ENCODE data around the gene DDX1. TPM values are rescaled to one million over a fixed set of nuclear protein-coding genes. Genes with fewer than 3 reads are reported as not detected.

DDX1 gene
- total and polyA plus RNA-seq, 2 experiments from 2014 or later = 72.6 to 101 TPM

DNA sequence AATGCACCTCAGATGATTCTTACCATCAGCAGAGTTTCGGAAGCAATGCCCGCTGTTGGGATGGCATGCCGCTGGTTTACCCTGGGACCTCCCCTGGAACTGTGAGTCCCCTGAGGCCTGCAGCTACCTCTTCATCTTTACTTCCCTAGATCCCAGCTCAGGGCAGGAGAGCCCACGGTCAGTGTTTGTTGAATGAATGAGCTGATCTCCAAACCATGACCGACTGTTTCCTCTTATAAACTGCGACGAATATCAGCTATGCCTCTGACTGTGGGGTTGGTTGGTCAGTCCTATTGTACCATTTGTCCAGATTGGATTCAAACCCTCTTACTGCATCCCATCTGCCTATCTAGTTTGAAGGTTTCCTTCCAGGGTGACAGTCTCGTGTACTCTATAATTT, 64.4 kb downstream of the DDX1 start:
- H4K20me1 ChIP-seq (ENCODE audit: insufficient read depth) = no peaks in the 10 kb centered on the region
- no peaks in the 10 kb centered on the region for H3K36me3 ChIP-seq (ENCODE audit: low read depth)
- H3K9ac ChIP-seq = no peak overlapping the region
- no peaks in the 10 kb centered on the region for H3K9me2 ChIP-seq (ENCODE audit: insufficient read depth)
- TF ChIP-seq EZH2 (IDR thresholded peaks at IDR 0.05; ENCODE audit: insufficient read depth, poor library complexity, severe bottlenecking) (no peak), EZH2phosphoT487 (IDR thresholded peaks at IDR 0.05; ENCODE audit: insufficient read depth, low read depth) (no peak)
- no peak overlapping the region for H3K4me2 ChIP-seq (ENCODE audit: unreplicated experiment)
- 0 out of 2 replicates have a peak, but pooled peaks cover 13% of the 10 kb centered on the region for H3K27me3 ChIP-seq (replicated peaks; ENCODE audit: insufficient read depth)
- 62 to 72% methylated on average over 8 of the region's 8 CpGs for WGBS, 2 experiments (ENCODE audit: low coverage in 1 of 2, low lambda C conversion rate in 2 of 2, missing lambda C conversion rate in 2 of 2)
- in situ Hi-C loops (cut with MboI) = no loop called here
- H3K9me3 ChIP-seq (ENCODE audit: low read depth) = no peaks in the 10 kb centered on the region
- H2AFZ ChIP-seq = no peak overlapping the region
- no peaks in the 10 kb centered on the region for H3K4me1 ChIP-seq (ENCODE audit: insufficient read depth)
- H3K4me3 ChIP-seq = no peak overlapping the region
- DNase-seq = no peak
- H3K79me2 ChIP-seq (ENCODE audit: insufficient read depth) = no peaks in the 10 kb centered on the region
- no peak overlapping the region for H3K27ac ChIP-seq
- no peaks in the 10 kb centered on the region for H3F3A ChIP-seq (ENCODE audit: insufficient read depth)

DNA sequence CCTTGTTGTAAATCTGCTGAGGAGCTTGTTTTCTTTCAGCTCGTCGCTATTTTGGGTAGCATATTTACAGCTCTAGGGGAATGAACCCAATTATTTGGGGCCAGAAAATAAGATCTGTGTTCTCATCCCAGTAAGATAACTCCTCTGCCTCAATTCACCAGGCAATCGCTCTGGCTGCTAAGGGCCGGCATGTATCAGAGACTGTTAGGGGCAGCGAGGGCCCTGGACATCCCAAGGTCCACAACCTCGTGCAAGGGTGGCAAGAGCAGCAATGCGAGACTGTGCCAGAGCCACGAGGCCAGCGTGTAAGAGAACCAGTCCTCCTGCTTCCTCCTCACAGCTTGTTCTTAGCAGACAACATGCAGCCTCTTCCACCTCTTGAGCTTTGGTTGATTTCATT, 66.1 kb downstream of the DDX1 start:
- no peak for DNase-seq
- WGBS, 2 experiments (ENCODE audit: low coverage in 1 of 2, low lambda C conversion rate in 2 of 2, missing lambda C conversion rate in 2 of 2) = 54 to 63% methylated on average over 9 of the region's 9 CpGs
- in situ Hi-C loops (cut with MboI) = no loop called here

DNA sequence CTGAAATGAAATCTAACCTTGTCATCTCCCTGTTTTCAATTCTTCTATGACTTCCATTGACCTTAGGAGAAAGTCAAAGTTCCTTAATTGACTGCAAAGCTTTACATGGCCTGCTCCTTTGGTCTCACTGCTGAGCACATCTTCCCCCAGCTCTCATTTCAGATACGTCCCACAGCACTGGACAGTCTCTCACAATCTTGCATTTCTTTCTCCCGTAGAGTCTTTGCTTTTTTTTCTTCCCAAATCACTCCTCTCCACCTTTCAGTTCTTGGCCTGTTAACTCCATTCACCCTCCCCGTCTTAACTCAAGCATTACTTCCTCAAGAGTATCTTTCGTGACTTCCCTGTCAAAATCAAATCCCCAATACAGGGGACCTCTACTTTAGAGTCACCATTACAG, 67.2 kb downstream of the DDX1 start:
- H2AFZ ChIP-seq = no peak overlapping the region
- in situ Hi-C loops (cut with MboI) = no loop called here
- H3F3A ChIP-seq (ENCODE audit: insufficient read depth) = no peaks in the 10 kb centered on the region
- no peak overlapping the region for H3K4me3 ChIP-seq
- H3K9me2 ChIP-seq (ENCODE audit: insufficient read depth) = no peaks in the 10 kb centered on the region
- DNase-seq = no peak
- no peaks in the 10 kb centered on the region for H4K20me1 ChIP-seq (ENCODE audit: insufficient read depth)
- no peaks in the 10 kb centered on the region for H3K4me1 ChIP-seq (ENCODE audit: insufficient read depth)
- H3K36me3 ChIP-seq (ENCODE audit: low read depth) = no peaks in the 10 kb centered on the region
- H3K27ac ChIP-seq = no peak overlapping the region
- no peak overlapping the region for H3K9ac ChIP-seq
- peaks cover 8% of the 10 kb centered on the region; the same call in 1 of the 2 replicates for H3K27me3 ChIP-seq (replicated peaks; ENCODE audit: insufficient read depth)
- TF ChIP-seq EZH2 (IDR thresholded peaks at IDR 0.05; ENCODE audit: insufficient read depth, poor library complexity, severe bottlenecking) (no peak), EZH2phosphoT487 (IDR thresholded peaks at IDR 0.05; ENCODE audit: insufficient read depth, low read depth) (no peak)
- no peak overlapping the region for H3K4me2 ChIP-seq (ENCODE audit: unreplicated experiment)
- 29 to 33% methylated on average over 4 of the region's 4 CpGs for WGBS, 2 experiments (ENCODE audit: low coverage in 1 of 2, low lambda C conversion rate in 2 of 2, missing lambda C conversion rate in 2 of 2)
- H3K79me2 ChIP-seq (ENCODE audit: insufficient read depth) = no peaks in the 10 kb centered on the region
- H3K9me3 ChIP-seq (ENCODE audit: low read depth) = no peaks in the 10 kb centered on the region

More for the DNA sequence above, 66.1 kb downstream of the DDX1 start:
- no peaks in the 10 kb centered on the region for H4K20me1 ChIP-seq (ENCODE audit: insufficient read depth)
- no peak overlapping the region for H3K27ac ChIP-seq
- H3K79me2 ChIP-seq (ENCODE audit: insufficient read depth) = no peaks in the 10 kb centered on the region
- H3K9me2 ChIP-seq (ENCODE audit: insufficient read depth) = no peaks in the 10 kb centered on the region
- H3K4me2 ChIP-seq (ENCODE audit: unreplicated experiment) = no peak overlapping the region
- no peaks in the 10 kb centered on the region for H3K9me3 ChIP-seq (ENCODE audit: low read depth)
- no peaks in the 10 kb centered on the region for H3K4me1 ChIP-seq (ENCODE audit: insufficient read depth)
- TF ChIP-seq EZH2phosphoT487 (IDR thresholded peaks at IDR 0.05; ENCODE audit: insufficient read depth, low read depth) (no peak), EZH2 (IDR thresholded peaks at IDR 0.05; ENCODE audit: insufficient read depth, poor library complexity, severe bottlenecking) (no peak)
- no peak overlapping the region for H2AFZ ChIP-seq
- H3K9ac ChIP-seq = no peak overlapping the region
- no peaks in the 10 kb centered on the region for H3F3A ChIP-seq (ENCODE audit: insufficient read depth)
- H3K27me3 ChIP-seq (replicated peaks; ENCODE audit: insufficient read depth) = peaks cover 8% of the 10 kb centered on the region; the same call in 1 of the 2 replicates
- no peaks in the 10 kb centered on the region for H3K36me3 ChIP-seq (ENCODE audit: low read depth)
- no peak overlapping the region for H3K4me3 ChIP-seq

DNA sequence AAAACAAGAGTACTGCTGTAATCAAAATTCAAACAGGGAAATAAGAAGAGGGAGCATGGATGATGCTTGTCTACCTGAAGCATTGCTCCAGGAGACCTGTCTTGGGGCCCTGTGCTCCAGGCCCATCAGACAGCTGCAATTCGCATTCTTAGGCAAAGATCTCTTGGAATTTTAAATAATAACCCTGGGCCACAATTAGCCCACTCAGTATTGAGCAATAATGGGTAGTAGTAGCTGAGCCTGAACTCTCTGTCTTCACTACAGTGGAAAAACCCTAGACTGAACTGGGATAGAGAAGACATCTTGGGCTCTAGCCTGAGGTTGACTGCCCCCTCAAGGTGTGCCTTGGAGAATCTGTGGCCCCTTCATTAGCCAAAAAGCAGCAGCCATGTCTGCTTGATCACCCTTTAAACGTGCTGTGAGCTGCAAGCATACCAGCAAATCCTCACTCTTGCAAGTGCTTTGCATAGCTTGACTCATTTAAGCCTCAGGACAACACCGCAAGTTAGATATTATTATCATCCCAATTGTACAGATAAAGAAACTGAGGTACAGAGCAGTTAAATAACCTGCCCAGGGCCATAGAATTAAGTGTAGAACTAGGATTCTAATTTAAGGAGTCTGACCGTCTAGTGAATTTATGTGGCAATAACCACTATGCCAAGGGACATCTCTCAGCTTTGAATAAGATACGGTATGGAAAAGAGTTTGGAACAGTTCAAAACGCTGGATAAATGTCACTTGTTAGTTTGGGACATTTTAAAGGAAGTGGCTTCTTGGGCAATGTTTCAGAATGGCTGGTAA, 69.0 kb downstream of the DDX1 start:
- in situ Hi-C loops (cut with MboI) = no loop called here

More for the DNA sequence above, 69.0 kb downstream of the DDX1 start:
- no peaks in the 10 kb centered on the region for H3F3A ChIP-seq (ENCODE audit: insufficient read depth)
- no peak for TF ChIP-seq EZH2 (IDR thresholded peaks at IDR 0.05; ENCODE audit: insufficient read depth, poor library complexity, severe bottlenecking)
- TF ChIP-seq EZH2phosphoT487 (IDR thresholded peaks at IDR 0.05; ENCODE audit: insufficient read depth, low read depth) = no peak
- H3K79me2 ChIP-seq (ENCODE audit: insufficient read depth) = no peaks in the 10 kb centered on the region
- 30% methylated on average over 6 of the region's 6 CpGs for WGBS, 2 experiments (ENCODE audit: low coverage in 1 of 2, low lambda C conversion rate in 2 of 2, missing lambda C conversion rate in 2 of 2)
- no peak overlapping the region for H3K4me2 ChIP-seq (ENCODE audit: unreplicated experiment)
- no peak overlapping the region for H3K9ac ChIP-seq
- DNase-seq = no peak
- no peaks in the 10 kb centered on the region for H3K9me2 ChIP-seq (ENCODE audit: insufficient read depth)
- no peaks in the 10 kb centered on the region for H3K4me1 ChIP-seq (ENCODE audit: insufficient read depth)
- H2AFZ ChIP-seq = no peak overlapping the region
- no peaks in the 10 kb centered on the region for H3K36me3 ChIP-seq (ENCODE audit: low read depth)
- H3K27me3 ChIP-seq (replicated peaks; ENCODE audit: insufficient read depth) = peaks cover 3% of the 10 kb centered on the region; the same call in 1 of the 2 replicates
- no peak overlapping the region for H3K27ac ChIP-seq
- H3K9me3 ChIP-seq (ENCODE audit: low read depth) = no peaks in the 10 kb centered on the region
- H3K4me3 ChIP-seq = no peak overlapping the region
- no peaks in the 10 kb centered on the region for H4K20me1 ChIP-seq (ENCODE audit: insufficient read depth)

All from GM23248 (cell line).